ENCODE measurements around the gene MAN2C1.

GRCh38 chr15:75397494-75397893, 29.1 kb upstream of the MAN2C1 start:
- TF ChIP-seq POLR2AphosphoS5 (IDR thresholded peaks at IDR 0.05) (no peak), POLR2A (IDR thresholded peaks at IDR 0.05) (no peak)
- TF ChIP-seq, protein P1, sequence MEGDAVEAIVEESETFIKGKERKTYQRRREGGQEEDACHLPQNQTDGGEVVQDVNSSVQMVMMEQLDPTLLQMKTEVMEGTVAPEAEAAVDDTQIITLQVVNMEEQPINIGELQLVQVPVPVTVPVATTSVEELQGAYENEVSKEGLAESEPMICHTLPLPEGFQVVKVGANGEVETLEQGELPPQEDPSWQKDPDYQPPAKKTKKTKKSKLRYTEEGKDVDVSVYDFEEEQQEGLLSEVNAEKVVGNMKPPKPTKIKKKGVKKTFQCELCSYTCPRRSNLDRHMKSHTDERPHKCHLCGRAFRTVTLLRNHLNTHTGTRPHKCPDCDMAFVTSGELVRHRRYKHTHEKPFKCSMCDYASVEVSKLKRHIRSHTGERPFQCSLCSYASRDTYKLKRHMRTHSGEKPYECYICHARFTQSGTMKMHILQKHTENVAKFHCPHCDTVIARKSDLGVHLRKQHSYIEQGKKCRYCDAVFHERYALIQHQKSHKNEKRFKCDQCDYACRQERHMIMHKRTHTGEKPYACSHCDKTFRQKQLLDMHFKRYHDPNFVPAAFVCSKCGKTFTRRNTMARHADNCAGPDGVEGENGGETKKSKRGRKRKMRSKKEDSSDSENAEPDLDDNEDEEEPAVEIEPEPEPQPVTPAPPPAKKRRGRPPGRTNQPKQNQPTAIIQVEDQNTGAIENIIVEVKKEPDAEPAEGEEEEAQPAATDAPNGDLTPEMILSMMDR (IDR thresholded peaks at IDR 0.05): no peak
